HG03378 (cell line): ENCODE measurements around the gene SEC22A.

ENCODE experiments used
- ATAC-seq: cut with Tn5 transposase; IDR thresholded peaks from one replicate; pipeline ENCODE4 v1.9.1; 2021; ENCODE audit warnings: mild to moderate bottlenecking, moderate library complexity; ENCODE audit not compliant: unreplicated experiment

Gene SEC22A

DNA sequence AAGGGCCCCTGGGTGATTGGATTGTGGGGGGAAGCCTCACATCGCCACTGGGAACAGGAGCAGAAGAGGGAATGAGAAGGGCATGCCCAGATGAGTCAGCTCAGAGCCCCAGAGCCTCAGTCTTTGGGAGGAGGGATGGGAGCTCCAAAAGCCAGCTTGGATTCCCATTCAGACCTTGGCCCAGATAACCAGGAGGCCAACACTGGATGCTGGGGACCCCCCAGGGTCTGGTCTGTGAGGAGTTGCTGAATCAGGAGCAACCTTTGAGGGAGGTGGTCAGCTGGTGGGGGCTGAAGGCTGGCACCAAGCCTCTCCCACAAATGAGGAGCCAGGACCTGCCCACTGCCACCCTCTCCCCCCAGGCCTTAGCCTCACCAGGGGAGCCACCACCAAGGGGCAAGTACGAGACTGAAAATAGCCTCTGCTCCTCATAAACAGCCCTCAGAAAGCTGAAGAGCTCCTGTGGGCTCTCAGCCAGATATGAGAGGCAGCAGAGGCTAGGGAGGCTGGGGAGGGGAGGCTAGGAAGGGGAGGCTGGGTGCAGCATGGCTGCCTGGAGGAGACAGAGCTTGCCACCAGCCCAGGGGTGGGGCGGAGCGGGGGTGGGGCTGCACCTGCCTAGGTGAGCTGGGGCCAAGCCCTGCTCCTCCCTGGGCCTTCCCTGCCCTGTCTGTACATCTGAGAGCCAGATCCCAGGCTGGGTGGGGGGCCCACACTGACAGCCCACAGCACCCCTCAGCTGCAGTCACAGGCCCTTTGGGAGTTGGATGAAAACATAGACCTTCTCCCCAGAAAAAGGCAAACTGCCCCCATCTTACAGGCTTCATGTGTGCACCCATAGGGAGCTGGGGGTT lies 99.8 kb downstream of the SEC22A start:
- no peak for ATAC-seq

DNA sequence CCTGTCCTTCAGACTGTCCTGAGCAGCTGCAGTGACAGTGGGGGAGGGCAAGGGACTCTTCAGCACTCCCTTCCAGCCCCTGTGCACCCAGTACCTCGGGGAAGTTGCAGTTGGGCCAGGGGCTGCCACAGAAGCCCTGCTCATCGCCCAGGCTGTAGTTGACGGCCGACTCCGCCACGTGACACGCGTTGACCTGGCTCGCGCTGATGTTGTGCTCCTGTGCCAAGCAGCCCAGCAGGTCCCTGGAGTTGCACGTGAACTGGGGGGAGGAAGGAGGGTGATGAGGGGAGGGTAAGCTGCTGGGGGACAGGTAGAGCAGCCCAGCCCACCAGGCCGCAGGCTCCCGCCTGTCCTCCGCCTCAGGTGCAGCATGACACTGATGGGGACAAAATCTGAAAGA lies 101.2 kb downstream of the SEC22A start:
- ATAC-seq, result no peak

DNA sequence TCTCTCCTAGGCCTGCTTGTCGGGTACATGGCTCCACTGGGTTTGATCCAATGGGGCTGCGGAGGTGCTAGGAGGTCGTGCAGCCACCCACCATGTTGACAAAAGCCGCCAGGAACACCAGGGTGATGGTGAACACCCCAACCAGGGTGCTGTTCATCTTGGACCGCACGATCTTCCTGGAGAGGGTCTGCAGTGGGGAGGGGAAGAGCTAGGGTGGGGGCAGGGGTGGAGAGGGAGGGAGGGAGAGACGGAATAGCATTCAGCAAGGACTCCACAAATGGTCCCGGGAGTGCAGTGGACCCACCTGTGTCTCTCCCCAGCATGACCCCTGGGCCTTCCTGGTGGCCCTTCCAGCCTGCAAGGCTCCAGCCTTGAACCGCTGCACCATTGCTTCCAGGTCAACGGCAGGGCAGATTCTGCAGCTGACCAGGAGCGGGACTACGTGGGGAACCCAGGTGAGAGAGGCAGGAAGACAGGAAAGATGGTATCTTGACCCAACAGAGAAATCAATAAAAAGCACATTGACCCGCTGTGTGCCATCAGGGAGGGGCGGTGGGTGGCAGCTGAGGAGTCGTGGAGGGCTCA lies 102.3 kb downstream of the SEC22A start:
- no peak for ATAC-seq

DNA sequence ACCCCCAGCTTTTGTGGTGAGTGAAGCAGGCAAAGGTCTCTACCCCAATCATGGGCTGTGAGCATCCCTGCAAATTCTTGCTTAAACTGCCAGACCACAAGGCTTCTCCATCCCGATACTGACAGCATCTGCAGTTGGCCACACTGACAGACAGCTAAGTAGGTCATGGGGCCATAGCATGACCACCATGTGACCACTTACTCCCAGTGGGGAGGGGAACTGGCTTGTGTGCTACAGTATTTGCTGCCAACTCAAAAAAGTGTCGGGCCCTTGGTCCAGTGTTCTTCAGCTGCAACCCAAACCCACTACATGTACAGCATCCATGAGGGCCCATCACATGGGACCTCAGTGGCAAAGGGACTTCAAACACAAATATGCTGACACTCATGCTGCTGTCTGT lies 103.4 kb downstream of the SEC22A start:
- ATAC-seq, result no peak

DNA sequence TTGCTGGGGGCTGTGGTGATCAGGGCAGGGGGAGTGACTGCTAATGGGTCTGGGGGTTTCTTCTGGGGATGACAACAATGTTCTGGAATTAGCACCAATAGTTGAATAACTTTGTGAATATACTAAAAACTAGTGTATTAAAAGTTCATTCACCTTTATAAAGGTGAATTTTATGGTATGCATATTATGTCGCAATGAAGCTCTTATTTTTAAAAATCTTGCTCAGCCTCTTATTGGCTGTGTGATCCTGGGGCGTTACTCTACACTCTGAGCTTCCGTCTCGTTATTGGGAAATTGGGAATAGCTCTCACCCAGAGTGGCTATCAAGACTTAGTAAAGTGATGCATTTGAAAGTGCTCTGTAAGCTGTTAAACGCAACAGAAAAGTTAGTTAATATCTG lies 105.3 kb downstream of the SEC22A start:
- ATAC-seq, result no peak

DNA sequence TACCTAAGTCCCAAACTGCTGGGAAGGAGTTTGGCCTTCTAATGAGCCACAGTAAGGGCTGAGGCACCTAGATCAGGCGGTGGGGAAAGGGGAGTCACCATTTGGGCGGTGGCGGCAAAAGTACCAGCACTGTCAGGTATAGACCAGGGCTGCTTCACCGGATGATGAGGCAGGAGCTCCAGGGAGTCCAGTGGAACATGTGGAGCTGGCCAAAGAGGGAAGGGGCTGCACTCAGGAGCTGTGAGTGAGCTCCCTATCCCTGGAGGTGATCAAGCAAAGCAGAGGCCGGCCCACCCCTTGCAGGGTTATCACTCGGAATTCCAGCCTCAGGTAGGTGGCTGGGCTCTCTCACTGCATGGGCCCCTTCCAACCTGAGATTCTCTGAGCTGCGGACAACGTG lies 108.4 kb downstream of the SEC22A start:
- no peak for ATAC-seq

DNA sequence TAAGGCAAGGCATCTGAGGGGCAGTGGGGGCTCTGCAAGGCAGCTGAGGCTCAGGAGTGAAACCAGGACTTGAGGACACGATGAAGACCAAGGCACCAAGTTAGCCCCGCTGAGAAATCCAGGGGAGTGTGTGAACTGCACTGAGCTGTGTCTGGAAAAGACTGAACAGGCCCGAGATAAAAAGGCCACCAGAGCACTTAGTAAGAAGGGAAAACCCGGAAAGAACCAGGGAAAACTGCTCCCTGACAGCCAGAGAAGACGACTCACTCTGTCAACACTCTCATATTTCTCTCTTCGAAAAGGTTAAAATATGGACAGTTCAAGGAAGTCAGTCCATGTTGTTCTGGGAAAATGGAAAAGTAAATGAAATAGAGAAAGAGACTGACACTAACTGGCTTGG lies 109.0 kb downstream of the SEC22A start:
- ATAC-seq, result no peak

DNA sequence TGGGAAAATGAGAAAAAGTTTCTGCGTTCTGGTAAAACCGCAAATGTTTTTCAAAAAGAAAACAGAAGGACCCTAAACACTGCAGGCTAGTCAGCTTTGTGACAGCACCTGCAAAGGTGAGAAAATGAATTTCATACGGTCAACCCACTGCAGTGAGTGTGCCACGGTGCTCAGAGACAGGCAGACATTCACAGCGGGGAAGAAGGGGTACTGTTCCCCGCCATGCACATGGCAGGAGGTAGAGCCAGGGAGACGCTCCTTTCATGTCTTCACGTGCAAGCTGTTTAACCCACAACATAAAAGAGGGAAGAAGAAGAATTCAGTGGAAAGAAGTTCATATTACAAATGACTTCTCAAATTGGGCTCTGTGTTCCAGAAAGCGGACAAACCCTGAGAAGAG lies 109.5 kb downstream of the SEC22A start:
- no peak for ATAC-seq

DNA sequence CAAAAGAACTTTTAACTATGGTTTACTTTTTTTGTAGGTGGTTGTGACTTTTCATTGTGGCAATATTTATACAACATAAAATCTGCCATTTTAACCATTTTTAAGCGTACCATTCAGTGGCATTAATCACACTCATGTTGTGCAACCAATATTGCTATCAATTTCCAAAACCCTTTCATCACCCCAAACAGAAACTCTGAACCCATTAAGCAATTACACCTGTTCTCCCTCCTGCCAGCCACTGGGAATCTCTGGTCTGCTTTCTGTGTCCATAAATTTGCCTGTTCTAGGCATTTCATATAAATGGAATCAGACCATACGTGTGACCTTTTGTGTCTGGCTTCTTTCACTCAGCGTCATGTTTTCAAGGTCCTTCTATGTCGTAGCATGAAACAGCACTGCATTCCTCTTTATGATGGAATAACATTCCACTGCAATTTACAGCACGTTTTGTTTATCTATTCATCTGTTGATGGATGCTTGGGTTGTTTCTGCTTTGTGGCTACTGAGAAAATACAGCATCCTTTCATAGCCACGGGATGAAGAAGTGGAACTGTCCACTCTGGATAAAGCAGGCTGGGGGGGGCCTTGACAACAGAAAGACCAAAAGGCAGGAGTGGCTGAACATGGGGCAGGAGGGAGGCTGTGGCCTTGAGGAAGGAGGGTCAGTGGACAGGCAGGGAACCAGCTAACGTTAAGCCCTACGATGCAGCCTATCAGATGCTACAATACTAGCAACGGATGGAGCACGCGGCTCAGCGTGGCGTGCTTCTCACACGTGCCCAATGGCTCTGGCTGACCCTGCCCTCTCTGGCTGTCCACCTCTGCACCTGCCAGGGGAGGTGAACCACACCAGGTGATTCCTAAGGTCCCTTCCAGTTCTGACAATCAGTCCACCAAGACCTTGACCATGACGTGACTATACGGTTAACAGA lies 110.9 kb downstream of the SEC22A start:
- ATAC-seq, result no peak

DNA sequence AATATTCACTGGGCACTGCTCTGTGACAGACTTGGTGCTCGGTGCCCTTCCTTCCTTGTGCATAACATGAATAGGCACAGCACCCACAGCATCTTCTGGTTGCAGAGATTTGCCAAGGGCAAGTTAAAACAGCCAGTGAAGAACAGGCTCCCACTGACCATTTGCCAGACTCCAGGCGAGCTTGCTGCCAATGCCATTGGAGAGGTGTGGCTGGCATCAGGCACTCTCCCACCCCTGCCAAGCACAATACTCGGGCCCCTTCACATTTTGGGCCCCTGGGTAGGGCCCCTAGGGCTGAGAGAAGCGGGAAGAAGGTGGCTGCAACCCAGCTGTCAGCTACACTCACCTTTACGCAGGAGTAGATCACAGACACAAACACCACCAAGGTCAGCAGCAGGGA lies 112.1 kb downstream of the SEC22A start:
- no peak for ATAC-seq

DNA sequence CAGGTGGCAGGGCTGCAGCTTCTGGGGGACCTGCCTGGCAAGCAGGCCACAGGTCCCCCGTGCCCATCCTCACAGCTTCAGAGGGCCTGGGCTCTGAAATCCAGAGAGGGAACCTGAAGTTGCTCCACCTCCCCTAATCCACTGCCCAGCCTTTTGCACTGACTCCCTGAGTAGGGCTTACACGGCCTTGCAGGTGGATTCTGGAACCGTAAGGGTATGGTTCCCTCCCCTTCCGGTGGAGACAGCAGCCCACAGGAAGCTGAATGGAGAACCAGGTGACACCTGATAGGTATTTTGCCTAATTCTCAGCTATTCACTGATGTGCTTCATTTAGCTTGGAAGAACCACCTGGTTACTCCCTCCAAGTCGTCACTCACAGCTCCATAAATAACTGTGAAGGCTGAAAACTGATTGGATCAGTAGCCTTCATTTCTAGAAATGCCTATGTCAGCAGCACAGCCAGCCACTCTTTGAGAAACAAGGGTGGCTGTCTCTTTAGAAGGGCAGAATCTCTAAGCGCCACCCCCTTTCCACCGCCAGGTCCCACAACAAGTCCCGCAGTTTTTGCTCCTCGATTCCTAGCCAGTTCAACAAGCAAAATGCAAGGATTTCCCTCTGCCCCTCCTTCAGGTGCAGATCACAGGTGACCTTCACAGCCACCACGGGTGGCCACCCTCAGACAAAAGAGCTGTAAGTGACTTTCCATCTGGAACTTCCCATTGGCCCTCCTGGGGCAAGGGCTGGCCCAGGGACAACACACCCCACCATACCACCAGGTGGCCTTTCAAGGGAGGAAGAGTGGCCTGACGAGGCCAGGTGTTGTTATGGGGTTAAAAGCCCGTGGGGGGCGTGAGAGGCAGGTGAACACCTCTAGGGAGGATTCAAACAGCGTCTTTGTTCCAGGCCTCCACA lies 112.9 kb downstream of the SEC22A start:
- no peak for ATAC-seq

DNA sequence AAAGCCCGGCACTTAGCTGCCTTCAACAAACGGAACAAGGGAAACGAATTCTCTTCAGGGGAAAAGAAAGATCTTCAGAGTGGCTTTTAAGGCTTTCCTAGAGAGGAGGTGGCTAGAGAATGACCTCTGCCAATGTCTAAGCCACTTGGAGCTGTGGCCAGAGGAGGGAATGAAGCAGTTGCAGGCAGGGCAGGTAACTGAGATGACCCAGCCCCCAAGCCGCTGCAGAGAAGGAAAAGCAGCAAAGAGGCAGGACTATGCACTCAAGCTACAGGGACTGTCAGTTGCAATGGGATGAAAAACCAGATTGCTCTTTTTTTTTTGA lies 113.5 kb downstream of the SEC22A start:
- ATAC-seq, result no peak

DNA sequence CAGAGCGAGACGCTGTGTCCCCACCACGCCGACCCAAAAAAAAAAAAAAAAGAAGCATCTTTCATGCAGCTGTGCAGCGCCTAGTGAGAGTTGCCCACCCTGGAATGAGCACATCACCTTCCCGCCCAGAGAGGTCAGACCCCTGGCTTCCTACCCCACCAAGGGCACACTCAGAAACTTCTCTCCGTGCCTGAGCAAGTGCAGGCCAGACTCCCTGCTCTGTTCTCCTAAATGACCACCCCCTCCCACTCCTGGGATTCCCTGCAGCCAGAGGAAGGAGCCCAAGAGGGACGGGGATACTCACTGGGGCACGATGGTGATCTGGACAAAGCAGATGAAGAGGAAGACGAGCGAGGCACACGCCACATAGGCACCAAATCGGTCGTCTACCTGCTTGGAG lies 116.0 kb downstream of the SEC22A start:
- ATAC-seq, result no peak

DNA sequence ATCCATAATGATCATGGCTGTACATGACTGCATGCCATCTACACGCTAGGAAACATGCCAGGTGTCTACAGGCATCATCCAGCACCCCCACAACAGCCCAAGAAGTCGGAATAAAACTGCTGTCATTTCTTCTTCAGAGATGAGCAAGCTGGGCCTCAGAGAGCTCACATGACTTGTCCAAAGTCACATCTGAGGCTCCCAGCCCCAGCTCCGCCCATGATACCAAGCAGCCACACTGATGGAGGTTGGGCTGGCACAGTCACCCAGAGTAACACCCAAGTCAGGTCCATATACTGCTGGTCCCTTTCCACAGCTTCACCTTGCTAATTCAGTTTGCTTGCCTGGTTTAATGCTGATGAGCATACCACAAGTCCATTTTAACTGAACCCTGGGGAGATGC lies 116.6 kb downstream of the SEC22A start:
- ATAC-seq, result no peak

DNA sequence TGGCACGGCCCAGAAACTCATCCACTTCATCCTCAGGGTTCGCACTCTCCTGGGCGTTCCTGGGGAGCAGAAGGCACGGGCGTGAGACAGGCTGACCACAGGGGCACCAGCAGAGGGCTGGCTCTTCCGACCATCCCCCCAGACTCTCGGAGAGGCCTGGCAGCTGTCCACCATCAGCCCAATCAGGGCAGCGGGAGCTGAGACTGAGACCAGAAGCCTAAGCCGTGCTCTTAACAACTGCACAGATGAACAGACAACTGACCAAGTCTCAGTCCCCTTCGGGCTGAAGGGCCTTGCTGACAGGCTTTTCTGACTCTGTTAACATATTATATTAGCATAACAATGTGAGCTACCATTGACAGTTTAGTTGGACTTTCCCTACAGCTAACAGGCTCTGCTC lies 118.0 kb downstream of the SEC22A start:
- no peak for ATAC-seq

DNA sequence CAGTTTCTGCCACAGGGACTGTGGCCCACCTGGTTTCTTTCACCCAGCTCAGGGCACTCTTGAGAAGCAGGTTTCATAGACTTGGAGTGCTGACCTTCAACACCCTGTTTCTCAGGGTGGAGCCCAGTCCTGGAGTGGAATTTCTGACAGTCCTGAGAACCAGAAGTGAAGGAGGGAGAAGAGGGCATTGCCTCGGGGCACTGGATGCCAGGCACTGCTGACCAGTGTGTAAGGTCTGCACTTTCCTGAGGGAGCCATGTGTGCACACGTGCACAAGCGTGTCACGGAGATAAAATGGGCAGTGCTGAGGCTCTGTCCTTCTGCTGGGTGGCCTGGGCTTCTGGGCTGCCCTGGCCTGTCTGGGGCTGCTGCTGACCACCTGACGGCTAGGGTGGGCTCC lies 118.5 kb downstream of the SEC22A start:
- ATAC-seq, result no peak

DNA sequence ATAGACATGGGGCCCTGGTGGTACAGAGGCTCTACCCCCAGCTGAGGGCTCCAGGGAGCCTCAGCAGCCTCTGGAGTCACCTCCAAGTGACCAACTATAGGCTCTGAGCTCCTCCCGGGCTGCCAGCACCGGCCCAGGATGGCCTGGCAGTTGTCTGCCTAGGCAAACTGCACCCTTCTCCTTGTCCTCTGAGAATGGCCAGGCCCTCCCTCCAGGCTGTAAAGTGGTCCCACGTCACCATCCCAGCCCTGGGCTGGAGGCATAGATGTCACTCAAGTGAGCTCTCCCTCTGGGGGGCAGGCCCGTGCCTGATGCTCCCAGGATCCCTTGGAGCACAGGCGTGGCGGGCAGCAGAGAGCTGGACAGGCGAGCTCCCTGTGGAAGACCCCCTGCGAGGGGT lies 120.1 kb downstream of the SEC22A start:
- no peak for ATAC-seq

DNA sequence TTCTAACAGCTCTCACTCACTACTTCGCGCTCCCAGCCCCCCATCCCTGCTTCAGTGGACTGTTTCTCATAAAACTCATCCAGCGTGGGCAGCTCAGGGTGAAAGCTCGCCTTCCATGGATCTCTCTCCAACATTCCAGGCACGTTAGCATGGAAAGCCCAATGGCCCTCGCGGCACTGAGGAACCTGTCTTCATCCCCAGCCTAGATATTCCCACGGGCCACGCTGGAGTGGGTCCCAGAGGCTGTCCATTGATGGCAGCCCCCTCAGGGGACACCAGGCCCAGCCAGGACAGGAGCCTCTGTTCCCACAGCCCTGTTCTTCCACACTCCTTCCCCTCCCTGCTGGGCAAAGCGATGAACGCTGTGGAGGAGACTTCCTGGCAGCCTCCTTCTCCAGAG lies 121.1 kb downstream of the SEC22A start:
- no peak for ATAC-seq
